Cardiac fibroblast (primary cell): ENCODE measurements around the gene MORN1.
A peak's percentile ranks its signal among the peaks of the same experiment; 100 is the strongest.

Experiments used
- DNase-seq, 2 donors: peaks; one replicate each; pipeline versions ENCODE4 v3.0.0 to v3.0.0-alpha.2; 2010; ENCODE audit warnings: low read depth in 2 of 2
- H3K4me3 ChIP-seq, 2 donors: replicated peaks in 1 of 2; 1 replicate in 1 of 2; 2 replicates in 1 of 2; pipeline ENCODE4 v1.5.1; 2011; ENCODE audit warnings: low read depth in 2 of 2, low read length in 2 of 2, mild to moderate bottlenecking in 2 of 2, moderate library complexity in 1 of 2
- CTCF ChIP-seq: IDR thresholded peaks from one replicate; pipeline ENCODE4 v1.5.1; 2011; ENCODE audit warnings: low read depth, mild to moderate bottlenecking, low read length, inconsistent platforms

Gene MORN1

GRCh38 chr1:2368053-2368744 is 23.2 kb downstream of the MORN1 start:
- no peak for DNase-seq
- TF ChIP-seq CTCF = no peak

GRCh38 chr1:2363847-2364513 is 27.4 kb downstream of the MORN1 start:
- TF ChIP-seq CTCF = no peak
- H3K4me3 ChIP-seq = no peak overlapping the region
- no peak for DNase-seq

More at GRCh38 chr1:2368053-2368744, 23.2 kb downstream of the MORN1 start:
- no peak overlapping the region for H3K4me3 ChIP-seq

GRCh38 chr1:2360588-2361364 is 30.6 kb downstream of the MORN1 start:
- peak in 1 of 2 donors; percentile 17 for DNase-seq

GRCh38 chr1:2358651-2359640 is 32.4 kb downstream of the MORN1 start:
- TF ChIP-seq CTCF = no peak
- no peak for DNase-seq
- H3K4me3 ChIP-seq = no peak overlapping the region

More at GRCh38 chr1:2360588-2361364, 30.6 kb downstream of the MORN1 start:
- H3K4me3 ChIP-seq = no peak overlapping the region
- no peak for TF ChIP-seq CTCF

GRCh38 chr1:2358072-2358471 is 33.3 kb downstream of the MORN1 start:
- no peak for DNase-seq
- no peak for TF ChIP-seq CTCF
- H3K4me3 ChIP-seq = no peak overlapping the region
